Osteoblast (primary cell): ENCODE results near the gene BRD7. TPM values are rescaled to one million over a fixed set of nuclear protein-coding genes. Genes with fewer than 3 reads are reported as not detected.

ENCODE experiments used
- DNase-seq: peaks from one replicate; pipeline ENCODE4 v3.0.0; 2011; ENCODE audit warnings: low spot score, mixed read lengths; ENCODE audit not compliant: insufficient read length; ENCODE audit errors: missing footprints
- H2AFZ ChIP-seq: 2 replicates; pipeline ENCODE4 v1.6.0; 2011; ENCODE audit warnings: mild to moderate bottlenecking, low read length
- H3K27ac ChIP-seq: 2 replicates; pipeline ENCODE4 v1.5.1; 2011; ENCODE audit warnings: mild to moderate bottlenecking, low read depth, low read length, moderate library complexity
- H3K27me3 ChIP-seq: 2 replicates; pipeline ENCODE4 v1.6.0; 2012; ENCODE audit warnings: mild to moderate bottlenecking, control low read depth, inconsistent platforms, low read length, moderate library complexity; ENCODE audit not compliant: insufficient read depth
- H3K36me3 ChIP-seq: 2 replicates; pipeline ENCODE4 v1.5.1; 2011; ENCODE audit warnings: mild to moderate bottlenecking, low read length, control low read depth, moderate library complexity; ENCODE audit not compliant: insufficient read depth
- H3K4me1 ChIP-seq: 2 replicates; pipeline ENCODE4 v1.5.1; 2011; ENCODE audit warnings: mild to moderate bottlenecking, low read length, control low read depth, moderate library complexity; ENCODE audit not compliant: insufficient read depth
- H3K4me2 ChIP-seq: 2 replicates; pipeline ENCODE4 v1.6.0; 2011; ENCODE audit warnings: mild to moderate bottlenecking, low read length; ENCODE audit not compliant: insufficient read depth
- H3K4me3 ChIP-seq: fragments of 200-600 bp; sonication (generic); 3 replicates; pipeline ENCODE4 v1.5.1; 2012; ENCODE audit warnings: mild to moderate bottlenecking, low read length, inconsistent platforms; ENCODE audit not compliant: insufficient read depth
- H3K79me2 ChIP-seq: 2 replicates; pipeline ENCODE4 v1.6.0; 2012; ENCODE audit warnings: mild to moderate bottlenecking, low read length, control low read depth, inconsistent platforms; ENCODE audit not compliant: insufficient read depth
- H3K9me3 ChIP-seq: 2 replicates; pipeline ENCODE4 v1.5.1; 2011; ENCODE audit warnings: low read depth, low read length, control low read depth
- H4K20me1 ChIP-seq: 2 replicates; pipeline ENCODE4 v1.6.0; 2012; ENCODE audit warnings: mild to moderate bottlenecking, low read length, control low read depth; ENCODE audit not compliant: insufficient read depth
- CTCF ChIP-seq: IDR thresholded peaks from 2 replicates; pipeline ENCODE4 v1.5.1; 2011; ENCODE audit warnings: mild to moderate bottlenecking, low read depth, low read length, moderate library complexity; ENCODE audit errors: extremely low read depth
- total RNA-seq: library from RNA; depleted of rRNA; stranded (reverse); fragments of >200 nt; gene quantifications from 2 replicates; pipeline ENCODE4 v1.2.3, GENCODE V29; 2012

Gene BRD7
- total RNA-seq, 1 donor = 22.8 TPM

- peaks cover 12% of the 10 kb centered on the region for H3K4me1 ChIP-seq
- H3K4me3 ChIP-seq = no peak overlapping the region
- no peak for TF ChIP-seq CTCF
- H3K27me3 ChIP-seq = no peaks in the 10 kb centered on the region
- no peaks in the 10 kb centered on the region for H3K9me3 ChIP-seq
- H3K36me3 ChIP-seq = peaks cover 7% of the 10 kb centered on the region
- H3K79me2 ChIP-seq = peaks cover 5% of the 10 kb centered on the region
- no peaks in the 10 kb centered on the region for H4K20me1 ChIP-seq
- H2AFZ ChIP-seq = no peak overlapping the region
- no peak overlapping the region for H3K4me2 ChIP-seq
- no peak overlapping the region for H3K27ac ChIP-seq
- DNase-seq = no peak
Observed at GRCh38 chr16:50332599-50332998, 36.2 kb downstream of the BRD7 start.

GRCh38 chr16:50331570-50331969 is 37.2 kb downstream of the BRD7 start:
- peaks cover 6% of the 10 kb centered on the region for H3K4me1 ChIP-seq
- H3K4me2 ChIP-seq = no peak overlapping the region
- H2AFZ ChIP-seq = no peak overlapping the region
- H3K36me3 ChIP-seq = peaks cover 14% of the 10 kb centered on the region
- DNase-seq = no peak
- no peak overlapping the region for H3K27ac ChIP-seq
- TF ChIP-seq CTCF = no peak
- H3K9me3 ChIP-seq = no peaks in the 10 kb centered on the region
- peaks cover 5% of the 10 kb centered on the region for H3K79me2 ChIP-seq
- no peaks in the 10 kb centered on the region for H4K20me1 ChIP-seq
- no peaks in the 10 kb centered on the region for H3K27me3 ChIP-seq
- no peak overlapping the region for H3K4me3 ChIP-seq

- H2AFZ ChIP-seq = peak overlapping the region; percentile 34
- no peak for TF ChIP-seq CTCF
- DNase-seq = no peak
- H4K20me1 ChIP-seq = no peaks in the 10 kb centered on the region
- no peak overlapping the region for H3K4me3 ChIP-seq
- no peak overlapping the region for H3K4me2 ChIP-seq
- no peak overlapping the region for H3K27ac ChIP-seq
- no peaks in the 10 kb centered on the region for H3K9me3 ChIP-seq
- H3K36me3 ChIP-seq = peaks cover 21% of the 10 kb centered on the region
- H3K27me3 ChIP-seq = no peaks in the 10 kb centered on the region
- peaks cover 5% of the 10 kb centered on the region for H3K79me2 ChIP-seq
- peaks cover 6% of the 10 kb centered on the region for H3K4me1 ChIP-seq
Observed at GRCh38 chr16:50329446-50330189, 39.2 kb downstream of the BRD7 start.

GRCh38 chr16:50326835-50327465 is 41.8 kb downstream of the BRD7 start:
- Histone ChIP-seq H3K79me2 (no peaks in the 10 kb centered on the region), H3K9me3 (no peaks in the 10 kb centered on the region), H3K27ac (no peak overlapping the region), H2AFZ (no peak overlapping the region), H3K4me2 (no peak overlapping the region), H3K36me3 (peaks cover 39% of the 10 kb centered on the region), H4K20me1 (no peaks in the 10 kb centered on the region), H3K4me1 (peaks cover 6% of the 10 kb centered on the region), H3K4me3 (no peak overlapping the region), H3K27me3 (no peaks in the 10 kb centered on the region)
- DNase-seq = no peak
- peak; percentile 64 for TF ChIP-seq CTCF
